ENCODE results near the gene HYDIN.
"Not testable (repeated sequence)": the region's sequence is repeated elsewhere in the genome, so short reads cannot be mapped to it uniquely, and the experiment has no call there.

HYDIN gene

GRCh38 chr16:71080777-71081176 lies 149.7 kb downstream of the HYDIN start:
- DNase-seq: not testable (repeated sequence)

DNA sequence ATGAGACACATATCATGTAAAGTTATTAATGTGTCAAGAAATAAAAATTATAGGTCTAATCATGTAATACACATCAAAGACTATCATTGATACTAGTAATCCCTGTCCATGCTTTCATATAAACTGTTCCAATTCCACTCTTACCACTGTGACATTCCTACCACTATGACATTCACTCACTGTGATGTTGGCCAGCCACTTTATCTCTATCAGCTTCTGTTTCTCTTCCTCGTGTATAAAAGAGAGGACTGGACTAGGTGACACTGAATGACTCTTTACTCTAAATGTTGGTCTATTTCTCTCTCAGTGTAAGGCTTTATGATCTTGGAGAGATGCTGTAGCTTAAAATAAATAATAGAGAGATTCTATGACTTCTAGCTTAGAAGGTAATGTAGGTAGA lies 150.3 kb downstream of the HYDIN start:
- not testable (repeated sequence) for DNase-seq

- not testable (repeated sequence) for DNase-seq
Measured at GRCh38 chr16:71070651-71071050, 159.9 kb downstream of the HYDIN start.

DNA sequence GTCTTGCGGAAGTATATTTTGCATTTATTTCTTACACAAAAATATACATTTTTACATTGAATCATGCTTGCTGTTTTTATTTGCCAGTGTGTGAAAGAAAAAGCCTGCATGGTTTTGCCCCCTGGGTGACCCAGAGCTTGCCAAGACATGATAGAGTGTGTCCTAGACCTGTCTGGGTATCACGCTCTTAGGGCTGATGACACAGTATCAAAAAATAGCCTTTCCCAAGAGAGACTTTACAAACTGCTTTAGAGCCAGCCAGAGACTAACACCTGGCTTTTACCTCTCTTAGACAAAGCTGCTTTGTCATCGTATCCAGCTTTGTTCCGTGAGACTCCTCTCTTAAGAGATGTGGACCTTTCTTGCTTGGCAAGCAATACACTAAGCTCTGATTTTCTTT lies 160.7 kb downstream of the HYDIN start:
- DNase-seq: not testable (repeated sequence)

DNA sequence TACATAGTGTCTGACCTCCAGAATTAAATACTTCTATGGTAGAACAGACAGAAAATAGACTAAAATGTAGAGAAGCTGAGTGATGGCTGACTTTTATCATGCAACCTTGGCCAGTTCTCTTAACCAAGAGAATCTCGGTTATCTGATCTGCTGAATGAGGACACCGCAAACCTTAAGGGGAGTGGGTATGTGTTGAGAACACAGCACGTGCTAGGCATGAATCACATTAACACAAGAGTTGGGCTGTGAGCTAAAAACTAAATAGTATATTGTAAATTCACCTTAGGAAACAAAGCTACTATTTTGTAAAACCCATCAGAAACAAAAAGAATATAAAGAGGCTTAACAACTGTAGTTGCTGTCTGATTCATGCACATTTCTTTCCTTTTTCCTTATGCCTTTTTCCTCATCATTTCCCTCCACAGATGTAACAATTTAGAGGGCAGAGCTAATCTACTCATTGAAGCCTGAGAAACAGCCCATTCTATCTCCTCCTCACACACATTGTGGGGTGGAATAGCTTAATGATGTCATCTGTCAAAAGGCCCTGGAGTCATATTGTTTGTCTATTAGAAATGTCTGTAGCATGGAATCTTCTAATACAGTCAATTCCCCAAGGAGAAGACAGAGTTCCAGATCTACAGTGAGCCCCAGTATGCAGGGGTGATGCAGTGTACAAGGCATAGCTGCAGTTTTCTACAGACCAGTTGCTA lies 176.5 kb downstream of the HYDIN start:
- not testable (repeated sequence) for DNase-seq

DNA sequence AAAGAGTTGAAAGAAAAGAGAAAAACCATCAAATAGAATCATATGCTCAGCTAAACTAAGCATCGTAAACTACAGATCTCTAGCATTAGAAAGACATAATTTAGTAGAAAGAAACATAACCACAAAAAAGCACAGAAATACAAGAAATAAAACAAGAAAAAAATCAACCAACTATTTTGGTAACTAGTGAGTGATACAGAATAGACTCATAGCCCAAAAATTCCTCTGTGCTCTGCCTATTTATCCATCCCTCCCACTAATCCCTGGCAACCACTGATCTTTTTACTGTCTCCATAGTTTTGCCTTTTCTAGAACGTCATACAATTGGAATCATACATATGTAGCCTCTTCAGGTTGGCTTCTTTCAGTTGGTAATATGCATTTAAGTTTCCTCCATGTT lies 180.2 kb downstream of the HYDIN start:
- not testable (repeated sequence) for DNase-seq

GRCh38 chr16:71039368-71040111 lies 191.0 kb downstream of the HYDIN start:
- DNase-seq: not testable (repeated sequence)

DNA sequence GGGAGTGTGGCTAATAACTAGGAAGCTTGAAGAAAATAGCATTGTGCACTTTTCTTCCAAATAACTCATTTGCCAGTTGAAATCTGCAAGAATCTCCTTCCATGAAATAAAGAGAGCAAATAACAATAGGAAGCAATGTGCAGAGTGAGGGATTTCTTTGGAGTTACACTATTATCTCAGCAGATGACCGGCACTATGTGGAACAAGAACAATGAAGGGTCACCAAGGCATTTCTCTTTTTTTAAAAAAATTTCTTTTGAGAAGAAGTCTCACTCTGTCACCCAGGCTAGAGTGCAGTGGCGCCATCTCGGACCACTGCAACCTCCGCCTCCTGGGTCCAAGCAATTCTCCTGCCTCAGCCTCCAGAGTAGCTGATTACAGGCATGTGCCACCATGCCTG lies 192.1 kb downstream of the HYDIN start:
- DNase-seq: not testable (repeated sequence)

GRCh38 chr16:71037987-71038386 lies 192.5 kb downstream of the HYDIN start:
- DNase-seq: not testable (repeated sequence)

GRCh38 chr16:71028032-71028727 lies 202.3 kb downstream of the HYDIN start:
- DNase-seq: not testable (repeated sequence)

DNA sequence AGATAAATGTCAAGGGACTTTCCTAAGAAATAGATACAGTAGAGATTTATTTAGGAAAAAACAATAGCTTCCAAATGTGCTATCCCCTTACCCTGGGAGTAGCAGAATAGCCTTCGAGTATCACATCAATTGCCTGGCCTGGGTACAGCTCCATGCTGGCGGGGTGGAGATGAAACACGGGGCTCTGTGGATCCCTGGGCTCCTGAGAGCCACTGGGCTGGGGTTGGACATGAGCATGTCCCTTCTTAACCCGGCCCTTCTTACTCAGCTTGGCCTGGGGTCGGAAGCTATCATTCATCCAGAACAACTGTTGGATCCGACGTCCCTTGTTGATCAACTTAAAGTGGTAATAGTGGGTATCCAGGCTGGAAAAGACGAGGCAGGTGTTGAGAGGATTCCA lies 203.0 kb downstream of the HYDIN start:
- DNase-seq: not testable (repeated sequence)

DNA sequence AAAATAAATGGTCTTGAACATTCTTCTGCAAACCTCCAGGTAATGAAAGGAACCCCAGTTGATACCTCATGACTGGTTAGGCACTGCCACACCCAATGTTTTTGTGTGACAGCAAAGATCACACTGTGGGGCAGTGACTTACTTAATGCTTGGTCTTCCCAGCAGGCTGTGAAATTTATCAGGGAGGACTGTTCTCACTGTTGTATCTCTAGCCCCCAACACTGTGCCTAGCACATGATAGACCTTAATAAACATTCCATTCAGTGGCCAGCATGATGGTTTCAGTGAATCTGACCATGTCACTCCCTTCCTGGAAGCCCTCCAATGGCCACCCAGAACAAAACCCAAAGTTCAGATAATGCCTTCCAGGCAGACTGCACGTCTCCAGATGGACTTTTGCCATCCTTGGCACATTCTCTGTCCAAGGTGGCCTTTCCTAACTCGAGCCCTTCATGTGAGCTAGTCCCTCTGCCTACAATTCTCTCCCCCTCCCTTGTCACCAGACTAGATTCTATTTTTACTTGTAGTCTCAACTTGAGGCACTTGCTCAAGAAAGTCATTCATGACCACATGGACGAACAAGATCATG lies 206.6 kb downstream of the HYDIN start:
- not testable (repeated sequence) for DNase-seq

GRCh38 chr16:71021961-71022537 lies 208.5 kb downstream of the HYDIN start:
- DNase-seq: not testable (repeated sequence)

GRCh38 chr16:71019067-71019682 lies 211.3 kb downstream of the HYDIN start:
- DNase-seq: not testable (repeated sequence)

DNA sequence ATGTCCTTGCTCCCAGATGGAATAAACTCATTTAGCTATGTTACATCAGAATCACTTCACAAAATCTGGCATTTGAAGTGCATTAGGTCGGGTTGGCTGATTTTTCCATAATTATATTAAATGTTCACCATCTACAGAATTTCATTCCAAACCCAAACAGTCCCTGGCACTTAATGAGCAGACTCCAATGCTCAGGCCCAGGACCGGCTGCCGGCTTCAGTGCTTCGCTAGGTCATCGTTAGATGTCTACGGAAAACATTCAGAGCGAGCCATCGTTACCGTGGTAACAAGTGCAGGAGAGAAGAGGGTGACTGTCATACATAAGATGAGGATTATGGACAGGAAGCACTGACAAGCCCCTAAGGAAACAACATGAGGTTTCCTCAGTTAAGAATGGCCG lies 215.1 kb downstream of the HYDIN start:
- not testable (repeated sequence) for DNase-seq

DNA sequence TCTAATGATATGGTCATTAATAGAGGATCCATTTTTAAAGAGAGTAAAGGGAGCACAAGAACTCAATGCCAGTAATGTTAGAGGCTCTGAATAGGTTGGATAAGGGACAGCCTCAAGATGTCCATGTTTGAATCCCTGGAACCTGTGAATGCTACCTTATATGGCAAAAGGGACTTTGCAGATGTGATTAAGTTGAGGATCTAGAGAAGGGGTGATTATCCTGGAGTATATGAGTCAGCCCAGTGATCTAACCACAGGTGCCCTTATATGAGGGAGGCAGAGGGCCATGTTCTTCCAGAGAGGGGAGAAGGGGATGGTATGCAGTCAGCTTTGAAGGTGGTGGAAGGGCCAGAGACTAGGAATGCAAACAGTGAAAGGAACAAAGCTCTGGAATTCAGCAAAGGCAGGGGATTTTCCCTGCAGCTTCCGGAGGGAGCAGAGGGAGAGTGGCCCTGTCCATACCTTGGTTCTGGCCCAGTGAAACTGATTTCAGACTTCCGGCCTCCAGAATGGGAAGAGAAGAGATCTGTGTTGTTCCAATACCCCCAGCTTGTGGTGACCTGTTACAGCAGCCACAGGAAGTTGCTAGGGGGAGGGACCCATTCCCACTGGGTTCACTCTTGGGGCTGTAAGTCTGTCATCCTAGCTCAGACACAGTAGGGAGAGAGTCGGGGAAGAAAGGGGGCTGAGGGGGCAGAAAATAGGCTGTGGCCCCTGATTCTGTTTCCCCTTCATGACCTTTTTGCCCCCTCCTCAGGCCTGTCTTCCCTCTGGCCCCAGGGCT lies 220.9 kb downstream of the HYDIN start:
- DNase-seq: not testable (repeated sequence)

DNA sequence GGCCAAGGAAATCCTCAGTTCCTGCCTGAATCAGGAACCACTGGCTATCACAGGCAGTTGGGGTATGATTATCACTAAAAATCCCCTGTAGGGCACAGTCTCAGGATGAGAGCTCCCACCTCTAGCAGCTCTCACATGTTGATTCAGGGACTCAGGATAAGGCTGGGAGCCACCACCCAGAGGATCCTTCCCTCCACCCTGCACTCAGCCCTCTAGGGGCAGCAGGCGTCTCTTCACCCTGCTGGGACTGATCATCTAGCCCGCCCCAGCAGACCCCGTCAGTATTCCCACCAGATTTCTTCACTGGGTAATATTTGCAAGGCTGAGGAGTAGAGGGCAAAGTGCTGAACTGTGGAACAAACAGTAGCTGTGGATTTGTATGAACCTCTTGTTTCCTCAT lies 224.0 kb downstream of the HYDIN start:
- not testable (repeated sequence) for DNase-seq

GRCh38 chr16:70999735-71000134 lies 230.8 kb downstream of the HYDIN start:
- DNase-seq: not testable (repeated sequence)

DNA sequence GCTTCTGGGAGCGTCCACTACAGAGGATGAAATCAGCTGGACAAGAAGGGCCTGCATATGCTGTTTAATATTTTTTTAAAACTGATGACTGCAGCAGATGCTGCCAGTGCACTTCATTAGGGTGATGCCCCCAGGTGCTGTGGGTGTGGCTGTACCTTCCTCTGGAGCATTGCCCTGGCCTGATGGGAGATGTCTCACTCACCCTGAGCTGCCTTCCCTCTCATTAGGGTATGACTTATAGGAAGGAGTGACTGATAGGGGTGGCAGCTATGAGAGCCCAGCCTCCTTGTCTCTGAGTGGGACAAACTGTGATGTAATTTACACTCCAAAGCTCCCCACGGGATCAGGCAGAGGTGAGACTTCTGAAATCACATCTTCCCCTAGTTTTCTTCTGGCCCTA lies 234.7 kb downstream of the HYDIN start:
- DNase-seq: not testable (repeated sequence)

DNA sequence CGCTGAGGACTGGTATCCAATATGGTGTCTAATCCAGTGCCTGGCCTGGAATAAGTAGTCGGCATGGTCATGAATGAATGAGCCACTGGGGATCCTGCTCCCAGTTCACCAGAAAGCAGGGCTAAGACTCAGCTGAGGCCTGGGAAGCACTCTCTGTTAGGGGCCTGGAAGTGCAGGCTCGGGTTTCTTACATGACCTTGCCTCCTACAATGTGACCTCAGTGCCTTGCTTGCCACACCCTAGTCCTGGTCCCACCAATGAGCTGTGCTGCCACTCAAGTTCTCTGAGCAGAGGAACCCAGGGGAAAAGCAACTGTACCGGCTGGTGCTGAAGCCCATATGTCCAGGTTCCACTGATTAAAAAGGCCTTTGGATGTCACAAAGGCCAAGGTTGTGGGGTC lies 238.0 kb downstream of the HYDIN start:
- DNase-seq: not testable (repeated sequence)

GRCh38 chr16:70987019-70987715 lies 243.4 kb downstream of the HYDIN start:
- DNase-seq: not testable (repeated sequence)
